PC-9 (cell line): ENCODE data around the gene TIMM21.

ENCODE experiments used
- CTCF ChIP-seq: fragments of 200-600 bp; sonication (generic); conservative IDR thresholded peaks from 2 replicates; pipeline ENCODE4 v1.6.1; 2017; ENCODE audit warnings: mixed run types, antibody characterized with exemption, mild to moderate bottlenecking, moderate library complexity
- EZH2 ChIP-seq: fragments of 200-600 bp; sonication (generic); IDR thresholded peaks from 2 replicates; pipeline ENCODE4 v1.8.0; 2017; ENCODE audit warnings: antibody characterized with exemption, low read depth

DNA sequence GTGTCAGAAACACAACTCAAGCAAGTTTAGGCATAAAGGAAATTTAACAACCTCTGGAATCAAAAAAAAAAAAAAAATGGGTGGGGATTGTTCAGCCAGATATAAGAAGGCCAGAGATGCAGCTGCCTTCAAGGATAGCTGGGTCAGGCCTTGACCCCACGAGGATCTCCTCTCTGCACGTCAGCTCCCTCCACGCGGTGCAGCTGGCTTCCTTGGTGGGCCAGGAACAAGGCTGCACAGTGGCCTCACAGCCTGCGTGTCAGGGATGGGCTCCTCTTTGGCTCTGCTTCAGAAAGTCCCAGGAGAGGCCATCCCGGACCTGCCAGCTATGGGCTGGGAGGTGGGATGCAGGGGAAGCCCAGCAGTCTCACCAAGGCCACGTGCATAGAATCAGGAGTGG, 55.5 kb downstream of the TIMM21 start:
- no peak for TF ChIP-seq CTCF
- no peak for TF ChIP-seq EZH2
